Right hindlimb (tissue), 1 donor: ENCODE measurements around the gene TRPM3.

Experiments
- DNase-seq: peaks from one replicate; pipeline ENCODE4 v3.0.0-alpha.2; 2018

TRPM3 gene

GRCh38 chr9:71121275-71122021 lies at the start of gene TRPM3:
Gene TRPM3 (minus strand): TSS chr9:71121621. CDS start chr9:71121354, 267 bp downstream.
- DNase-seq: peak; percentile 17

- DNase-seq: no peak
These were observed 47.0 kb upstream of the TRPM3 start for GRCh38 chr9:71168418-71168817.

- no peak for DNase-seq
These were observed 40.7 kb upstream of the TRPM3 start for GRCh38 chr9:71162126-71162525.

- no peak for DNase-seq
These were observed 36.3 kb upstream of the TRPM3 start for GRCh38 chr9:71157731-71158130.

GRCh38 chr9:71147368-71147767 lies 25.9 kb upstream of the TRPM3 start:
- no peak for DNase-seq

GRCh38 chr9:71146511-71146910 lies 25.1 kb upstream of the TRPM3 start:
- DNase-seq: no peak

GRCh38 chr9:71145179-71145578 lies 23.8 kb upstream of the TRPM3 start:
- no peak for DNase-seq

GRCh38 chr9:71144495-71144894 lies 23.1 kb upstream of the TRPM3 start:
- no peak for DNase-seq

GRCh38 chr9:71136696-71137095 lies 15.3 kb upstream of the TRPM3 start:
- no peak for DNase-seq

GRCh38 chr9:71131145-71131544 lies 9.7 kb upstream of the TRPM3 start:
- DNase-seq: no peak

GRCh38 chr9:71130521-71130920 lies 9.1 kb upstream of the TRPM3 start:
- no peak for DNase-seq

GRCh38 chr9:71128796-71129195 lies 7.4 kb upstream of the TRPM3 start:
- DNase-seq: no peak

- no peak for DNase-seq
These were observed 5.9 kb upstream of the TRPM3 start for GRCh38 chr9:71127301-71127700.

GRCh38 chr9:71122421-71122820 lies 1.0 kb upstream of the TRPM3 start:
- no peak for DNase-seq

GRCh38 chr9:71122022-71122275 lies 528 bp upstream of the TRPM3 start:
- DNase-seq: no peak

- DNase-seq: no peak
These were observed 747 bp downstream of the TRPM3 start for GRCh38 chr9:71120501-71121247.

GRCh38 chr9:71119746-71120145 lies 1.7 kb downstream of the TRPM3 start:
- no peak for DNase-seq

GRCh38 chr9:71118324-71118723 lies 3.1 kb downstream of the TRPM3 start:
- DNase-seq: no peak

- no peak for DNase-seq
These were observed 5.9 kb downstream of the TRPM3 start for GRCh38 chr9:71115448-71115975.

- no peak for DNase-seq
These were observed 8.6 kb downstream of the TRPM3 start for GRCh38 chr9:71112866-71113265.

GRCh38 chr9:71108937-71109336 lies 12.5 kb downstream of the TRPM3 start:
- DNase-seq: peak; percentile 38

GRCh38 chr9:71106992-71107391 lies 14.4 kb downstream of the TRPM3 start:
- DNase-seq: no peak

- DNase-seq: no peak
These were observed 16.2 kb downstream of the TRPM3 start for GRCh38 chr9:71105192-71105591.

- no peak for DNase-seq
These were observed 22.6 kb downstream of the TRPM3 start for GRCh38 chr9:71098801-71099200.

GRCh38 chr9:71097671-71098070 lies 23.8 kb downstream of the TRPM3 start:
- no peak for DNase-seq
